GM23248 (cell line): ENCODE measurements around the gene LAMP1.

Experiments
- EZH2 ChIP-seq: fragments of 200-600 bp; sonication (generic); IDR thresholded peaks from 2 replicates; pipeline ENCODE4 v1.6.1; 2018; ENCODE audit warnings: antibody characterized with exemption, mild to moderate bottlenecking; ENCODE audit not compliant: insufficient read depth, poor library complexity, severe bottlenecking
- EZH2phosphoT487 ChIP-seq: fragments of 200-600 bp; sonication (generic); IDR thresholded peaks from 2 replicates; pipeline ENCODE4 v1.6.1; 2018; ENCODE audit warnings: antibody characterized with exemption, moderate library complexity, mild to moderate bottlenecking, low read depth; ENCODE audit not compliant: insufficient read depth

DNA sequence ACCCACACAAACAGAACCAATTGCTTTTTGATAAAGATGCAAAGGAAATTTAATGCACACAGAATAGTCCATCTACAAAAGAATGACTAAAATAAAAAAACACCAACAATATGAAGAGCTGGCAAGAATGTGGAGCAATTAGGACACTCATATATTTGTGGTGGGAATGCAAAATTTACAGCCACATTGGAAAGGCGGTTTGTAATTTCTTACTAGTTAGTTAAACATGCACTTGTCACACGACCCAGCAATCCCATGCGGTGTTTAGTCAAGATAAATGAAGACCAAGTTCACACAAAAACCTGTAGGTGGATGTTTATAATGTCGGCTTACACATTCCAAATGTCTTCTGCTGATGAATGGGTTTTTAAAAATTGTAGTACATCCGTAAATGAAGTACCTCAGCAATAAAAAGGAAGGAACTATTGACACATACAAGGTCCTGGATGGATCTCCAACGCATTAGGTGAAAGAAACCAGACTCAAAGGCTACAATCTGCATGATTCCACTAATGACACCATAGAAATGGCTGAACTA is 61.7 kb downstream of the LAMP1 start:
- TF ChIP-seq EZH2phosphoT487 (no peak), EZH2 (no peak)
